SJSA1 (cell line): ENCODE results near the gene AIDA. TPM values are rescaled to one million over a fixed set of nuclear protein-coding genes. Genes with fewer than 3 reads are reported as not detected.
"Not testable (repeated sequence)": the region's sequence is repeated elsewhere in the genome, so short reads cannot be mapped to it uniquely, and the experiment has no call there.

Experiments
- DNase-seq, 2 experiments: peaks; one replicate each; pipeline ENCODE4 v3.0.0-alpha.2; 2015 to 2020; ENCODE audit warnings: low spot score in 2 of 2, low read depth in 1 of 2
- H3K27ac ChIP-seq: fragments of 250-450 bp; sonication (Bioruptor Pico); 2 replicates; pipeline ENCODE4 v1.5.1; 2020; ENCODE audit warnings: mild to moderate bottlenecking, moderate library complexity
- H3K27me3 ChIP-seq: fragments of 250-450 bp; sonication (Bioruptor Pico); replicated peaks from 2 replicates; pipeline ENCODE4 v1.5.1; 2020; ENCODE audit warnings: mild to moderate bottlenecking, moderate library complexity
- H3K36me3 ChIP-seq: fragments of 250-450 bp; sonication (Bioruptor Pico); 2 replicates; pipeline ENCODE4 v1.5.1; 2020; ENCODE audit warnings: mild to moderate bottlenecking
- H3K4me1 ChIP-seq: fragments of 250-450 bp; sonication (Bioruptor Pico); replicated peaks from 2 replicates; pipeline ENCODE4 v1.6.1; 2021; ENCODE audit warnings: mild to moderate bottlenecking
- H3K4me3 ChIP-seq: fragments of 250-450 bp; sonication (Bioruptor Pico); 2 replicates; pipeline ENCODE4 v1.5.1; 2020; ENCODE audit warnings: mild to moderate bottlenecking
- H3K9me3 ChIP-seq: fragments of 250-450 bp; sonication (Bioruptor Pico); replicated peaks from 2 replicates; pipeline ENCODE4 v1.5.1; 2020; ENCODE audit warnings: mild to moderate bottlenecking
- total RNA-seq: library from RNA; depleted of rRNA; stranded (reverse); fragments of >200 nt; shearing (Covaris generic); gene quantifications from 2 replicates; pipeline ENCODE4 v1.2.3, GENCODE V29; 2014

The AIDA gene
- total RNA-seq, 1 experiment from 2014 or later: 50.0 TPM

- no peak for DNase-seq
- Histone ChIP-seq H3K9me3 (no peaks in the 10 kb centered on the region), H3K36me3 (peaks cover 33% of the 10 kb centered on the region), H3K4me1 (no peaks in the 10 kb centered on the region), H3K27ac (no peak overlapping the region), H3K27me3 (no peaks in the 10 kb centered on the region), H3K4me3 (no peak overlapping the region)
Observed at GRCh38 chr1:222696741-222697140, 15.6 kb downstream of the AIDA start.

GRCh38 chr1:222694927-222695326, 17.4 kb downstream of the AIDA start:
- Histone ChIP-seq H3K4me1 (no peaks in the 10 kb centered on the region), H3K9me3 (no peaks in the 10 kb centered on the region), H3K36me3 (peaks cover 23% of the 10 kb centered on the region), H3K4me3 (no peak overlapping the region), H3K27me3 (no peaks in the 10 kb centered on the region), H3K27ac (no peak overlapping the region)
- no peak for DNase-seq

- H3K27ac ChIP-seq: no peak overlapping the region
- H3K9me3 ChIP-seq: no peaks in the 10 kb centered on the region
- DNase-seq: no peak
- H3K4me1 ChIP-seq: no peaks in the 10 kb centered on the region
- H3K4me3 ChIP-seq: no peak overlapping the region
- no peaks in the 10 kb centered on the region for H3K27me3 ChIP-seq
- H3K36me3 ChIP-seq: peaks cover 25% of the 10 kb centered on the region
Observed at GRCh38 chr1:222691016-222691415, 21.3 kb downstream of the AIDA start.

DNA sequence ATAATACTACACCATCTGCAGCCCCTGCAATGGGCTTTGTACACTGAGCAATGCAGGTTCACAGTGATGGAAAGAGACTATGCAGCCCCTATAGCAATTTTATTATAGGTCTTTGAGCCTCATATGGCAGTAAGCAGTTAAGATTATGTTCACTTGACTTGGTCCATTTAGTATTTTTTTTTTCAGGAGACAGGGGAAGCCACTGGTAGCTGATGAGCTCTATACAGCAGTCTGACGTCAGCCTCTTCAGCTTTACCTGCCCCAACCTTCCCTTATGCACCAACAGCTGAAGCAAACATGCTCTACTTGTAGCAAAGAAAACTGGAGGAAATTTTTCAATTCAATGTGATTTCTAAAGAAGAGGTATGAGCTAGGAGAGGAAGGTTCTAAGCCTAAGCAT, 32.2 kb downstream of the AIDA start:
- no peaks in the 10 kb centered on the region for H3K9me3 ChIP-seq
- H3K36me3 ChIP-seq: peaks cover 19% of the 10 kb centered on the region
- no peaks in the 10 kb centered on the region for H3K27me3 ChIP-seq
- no peak overlapping the region for H3K4me3 ChIP-seq
- no peaks in the 10 kb centered on the region for H3K4me1 ChIP-seq
- DNase-seq: no peak
- H3K27ac ChIP-seq: no peak overlapping the region

DNA sequence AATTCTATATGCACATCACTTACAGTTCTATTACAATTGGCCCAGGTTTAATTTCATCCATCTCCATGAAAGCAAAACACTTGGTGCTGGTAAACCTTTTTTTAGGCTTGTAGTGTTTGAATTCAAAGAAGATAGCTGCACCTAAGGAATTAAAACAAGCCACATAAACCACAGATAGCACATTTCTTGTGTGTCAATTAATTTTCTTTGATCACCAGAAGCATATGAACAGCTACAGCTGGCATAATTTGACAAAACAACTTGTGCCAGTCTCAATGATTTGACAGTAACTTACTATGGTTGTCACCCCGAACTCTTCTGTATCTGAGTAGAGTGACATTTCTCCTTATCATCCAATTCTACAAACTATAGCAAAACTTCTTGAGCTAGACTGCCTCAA, 42.2 kb downstream of the AIDA start:
- no peaks in the 10 kb centered on the region for H3K27me3 ChIP-seq
- no peak overlapping the region for H3K27ac ChIP-seq
- no peak overlapping the region for H3K4me3 ChIP-seq
- peaks cover 16% of the 10 kb centered on the region for H3K4me1 ChIP-seq
- peaks cover 77% of the 10 kb centered on the region for H3K36me3 ChIP-seq
- no peak for DNase-seq
- no peaks in the 10 kb centered on the region for H3K9me3 ChIP-seq

GRCh38 chr1:222669107-222669506, 43.2 kb downstream of the AIDA start:
- H3K36me3 ChIP-seq: peaks cover 77% of the 10 kb centered on the region

DNA sequence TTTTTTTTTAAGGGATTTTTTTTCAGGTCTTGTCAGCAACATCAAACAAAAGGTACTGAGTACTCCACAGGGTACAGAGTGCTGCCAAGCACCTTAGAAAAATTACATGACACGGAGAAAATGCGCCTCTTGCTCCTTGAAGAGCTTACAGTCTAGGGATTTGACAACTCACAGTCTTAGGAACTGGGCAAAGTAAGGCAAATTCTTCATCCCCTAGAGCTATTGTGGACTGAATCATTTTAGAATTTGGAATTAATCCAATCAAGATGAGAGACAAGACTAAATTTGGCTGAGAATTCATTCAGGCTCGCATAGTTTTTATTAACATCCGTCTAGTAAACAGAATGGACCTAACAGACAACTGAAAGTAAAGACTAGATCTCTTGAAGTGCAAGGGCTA, 44.1 kb downstream of the AIDA start:
- H3K4me1 ChIP-seq: peaks cover 16% of the 10 kb centered on the region
- not testable (repeated sequence) for H3K27me3 ChIP-seq, DNase-seq, H3K9me3 ChIP-seq, H3K27ac ChIP-seq, H3K4me3 ChIP-seq
- peaks cover 79% of the 10 kb centered on the region for H3K36me3 ChIP-seq

More at GRCh38 chr1:222669107-222669506, 43.2 kb downstream of the AIDA start:
- H3K27me3 ChIP-seq, H3K9me3 ChIP-seq, H3K4me3 ChIP-seq, H3K27ac ChIP-seq, DNase-seq: not testable (repeated sequence)
- H3K4me1 ChIP-seq: peaks cover 16% of the 10 kb centered on the region

DNA sequence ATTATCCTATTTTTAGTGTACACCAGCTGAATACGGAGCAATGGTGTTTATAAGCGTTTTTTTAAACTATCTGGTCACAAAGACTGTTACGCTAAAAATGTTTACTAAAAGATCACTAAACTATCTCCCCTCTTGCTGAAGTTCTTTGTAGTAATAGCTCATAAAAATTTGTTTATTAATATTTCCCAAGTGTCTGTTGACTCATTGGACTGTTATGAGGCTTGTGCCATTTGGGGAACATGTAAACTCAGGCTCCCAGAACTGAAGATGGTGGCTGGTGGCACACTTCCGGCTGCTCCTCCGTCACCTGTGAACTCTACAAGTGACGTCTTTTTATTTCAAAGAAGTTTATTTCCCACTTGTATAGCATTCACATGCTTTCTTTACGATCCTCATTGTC, 46.3 kb downstream of the AIDA start:
- peak in 1 of 2 experiments; percentile 32 for DNase-seq
- Histone ChIP-seq H3K36me3 (peaks cover 82% of the 10 kb centered on the region), H3K4me3 (no peak overlapping the region), H3K9me3 (no peaks in the 10 kb centered on the region), H3K4me1 (peaks cover 16% of the 10 kb centered on the region), H3K27me3 (no peaks in the 10 kb centered on the region), H3K27ac (no peak overlapping the region)

DNA sequence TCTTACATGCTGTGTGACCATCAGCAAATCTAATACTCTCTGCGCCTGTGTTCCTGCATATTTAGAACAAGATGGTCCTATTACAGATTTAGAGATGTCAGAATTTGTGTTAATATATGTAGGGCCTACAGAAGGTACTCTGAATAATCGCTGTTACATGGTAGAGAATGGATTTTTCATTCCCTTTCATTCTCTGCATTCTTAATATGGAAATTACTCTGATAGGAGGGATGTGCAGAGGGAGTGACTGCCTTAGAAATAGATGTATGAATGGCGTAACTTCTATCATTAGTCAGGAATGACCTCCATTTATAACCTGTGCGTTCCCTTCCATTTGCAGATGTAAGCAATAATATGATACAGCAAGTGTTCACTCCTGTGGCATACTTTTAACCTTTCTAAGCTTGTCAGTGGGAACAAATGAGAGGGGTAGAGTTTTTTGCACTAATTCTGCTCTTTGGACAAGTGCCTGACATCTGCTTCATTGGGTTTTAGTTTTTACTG, 48.8 kb downstream of the AIDA start:
- Histone ChIP-seq H3K36me3 (peaks cover 95% of the 10 kb centered on the region), H3K27ac (no peak overlapping the region)
- no peak for DNase-seq

DNA sequence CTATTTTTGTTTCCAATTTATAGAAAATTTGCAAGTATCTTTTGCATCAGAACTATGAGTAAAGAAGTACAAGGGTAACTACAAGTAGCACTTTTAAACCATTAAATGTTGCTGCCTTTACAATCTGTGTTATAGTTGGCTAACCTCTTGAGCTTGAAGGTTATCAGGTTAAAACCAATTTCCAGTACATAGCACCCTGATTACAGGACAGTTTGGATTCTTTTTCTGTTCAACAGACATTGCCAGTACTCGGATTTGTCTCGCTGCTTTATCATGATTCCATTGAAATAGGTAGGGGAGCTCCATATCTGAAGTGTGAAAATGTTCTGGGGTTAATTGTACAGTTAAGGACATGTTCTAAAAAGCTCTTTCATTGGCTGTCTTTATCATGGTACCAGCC, 54.4 kb downstream of the AIDA start:
- H3K27ac ChIP-seq: no peak overlapping the region
- peaks cover 95% of the 10 kb centered on the region for H3K36me3 ChIP-seq
- H3K9me3 ChIP-seq: no peaks in the 10 kb centered on the region
- no peaks in the 10 kb centered on the region for H3K27me3 ChIP-seq
- H3K4me3 ChIP-seq: no peak overlapping the region
- no peaks in the 10 kb centered on the region; the same call in 1 of the 2 replicates for H3K4me1 ChIP-seq
- DNase-seq: no peak

More for the DNA sequence above, 48.8 kb downstream of the AIDA start:
- Histone ChIP-seq H3K9me3 (no peaks in the 10 kb centered on the region), H3K4me3 (no peak overlapping the region), H3K4me1 (peaks cover 16% of the 10 kb centered on the region), H3K27me3 (no peaks in the 10 kb centered on the region)

- Histone ChIP-seq H3K4me1 (no peaks in the 10 kb centered on the region; the same call in 1 of the 2 replicates), H3K9me3 (no peaks in the 10 kb centered on the region), H3K27me3 (no peaks in the 10 kb centered on the region), H3K27ac (no peak overlapping the region), H3K36me3 (peaks cover 95% of the 10 kb centered on the region), H3K4me3 (no peak overlapping the region)
- no peak for DNase-seq
Observed at GRCh38 chr1:222656391-222657155, 55.7 kb downstream of the AIDA start.

- Histone ChIP-seq H3K36me3 (peaks cover 87% of the 10 kb centered on the region), H3K27ac (no peak overlapping the region), H3K27me3 (no peaks in the 10 kb centered on the region), H3K4me1 (no peaks in the 10 kb centered on the region; the same call in 1 of the 2 replicates), H3K4me3 (no peak overlapping the region), H3K9me3 (no peaks in the 10 kb centered on the region)
- DNase-seq: peak in 1 of 2 experiments; percentile 10
Observed at GRCh38 chr1:222654849-222655248, 57.4 kb downstream of the AIDA start.

DNA sequence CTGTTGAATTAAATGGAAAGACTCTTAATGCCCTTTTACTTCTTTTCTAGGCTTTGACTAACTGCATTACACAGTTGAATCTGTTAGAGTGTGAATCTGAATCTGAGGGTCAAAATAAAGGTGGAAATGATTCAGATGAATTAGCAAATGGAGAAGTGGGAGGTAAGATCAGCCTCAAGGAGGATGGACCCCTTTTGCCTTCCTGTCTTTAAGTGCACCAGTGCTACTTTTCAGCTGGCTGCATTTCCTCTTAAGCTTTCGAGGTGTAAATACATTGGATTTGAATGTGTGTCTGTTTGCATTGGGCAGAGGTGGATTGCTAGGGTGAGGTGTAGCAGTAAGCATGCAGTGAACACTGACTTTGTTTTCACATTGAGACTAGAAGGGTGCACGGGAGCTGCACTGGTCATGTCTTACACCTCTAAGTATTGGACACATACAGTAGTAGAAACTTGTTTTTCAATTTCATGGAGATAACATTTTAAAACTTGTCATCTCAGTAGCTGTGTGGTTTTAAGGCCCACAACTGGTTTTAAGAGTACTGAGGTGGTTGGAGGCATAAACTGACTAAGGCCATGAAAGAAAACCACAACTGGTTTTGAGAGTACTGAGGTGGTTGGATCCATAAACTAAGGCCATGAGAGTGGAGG, 59.0 kb downstream of the AIDA start:
- Histone ChIP-seq H3K27ac (no peak overlapping the region), H3K4me3 (no peak overlapping the region), H3K9me3 (no peaks in the 10 kb centered on the region), H3K27me3 (no peaks in the 10 kb centered on the region), H3K4me1 (no peaks in the 10 kb centered on the region; the same call in 1 of the 2 replicates), H3K36me3 (peaks cover 85% of the 10 kb centered on the region)
- DNase-seq: no peak

- Histone ChIP-seq H3K4me1 (no peaks in the 10 kb centered on the region; the same call in 1 of the 2 replicates), H3K9me3 (no peaks in the 10 kb centered on the region), H3K27me3 (no peaks in the 10 kb centered on the region), H3K27ac (no peak overlapping the region), H3K36me3 (peaks cover 82% of the 10 kb centered on the region), H3K4me3 (no peak overlapping the region)
- no peak for DNase-seq
Observed at GRCh38 chr1:222652676-222653075, 59.6 kb downstream of the AIDA start.
